PC-9 (cell line): ENCODE data around the gene LALBA. TPM values are rescaled to one million over a fixed set of nuclear protein-coding genes. Genes with fewer than 3 reads are reported as not detected.

ENCODE experiments used
- BruUV-seq: library from RNA; stranded (reverse); fragments of 400-500 nt; replicated peaks from 2 replicates; lab custom pipeline; 2021; lab: Mats Ljungman, UMichigan
- CTCF ChIA-PET: fragments of 300-600 bp; sonication (Branson Sonifier 250); formaldehyde crosslinking; loops from one replicate; lab custom pipeline; 2022; ENCODE audit warnings: antibody characterized with exemption; lab: Charles Lee
- POLR2A ChIA-PET: fragments of 300-600 bp; sonication (Branson Sonifier 250); formaldehyde crosslinking; loops from one replicate; lab custom pipeline; 2022; ENCODE audit warnings: antibody characterized with exemption; ENCODE audit not compliant: unreplicated experiment; lab: Charles Lee
- DNase-seq, 2 experiments: peaks; one replicate each; pipeline versions ENCODE4 v3.0.0 to v3.0.0-alpha.2; 2015 to 2022; ENCODE audit warnings: mixed read lengths in 1 of 2
- H2AFZ ChIP-seq: fragments of 200-600 bp; sonication (generic); 2 replicates; pipeline ENCODE4 v1.8.1; 2017; ENCODE audit warnings: antibody characterized with exemption
- H3F3A ChIP-seq: fragments of 200-600 bp; sonication (generic); 2 replicates; pipeline ENCODE4 v1.8.1; 2017; ENCODE audit warnings: antibody characterized with exemption, mild to moderate bottlenecking, low read depth; ENCODE audit not compliant: insufficient read depth
- H3K27ac ChIP-seq: fragments of 200-600 bp; sonication (generic); 2 replicates; pipeline ENCODE4 v1.6.1; 2016; ENCODE audit warnings: mixed run types
- H3K27me3 ChIP-seq: fragments of 200-600 bp; sonication (generic); 2 replicates; pipeline ENCODE4 v1.6.1; 2016; ENCODE audit warnings: low read depth, mixed run types; ENCODE audit not compliant: insufficient read depth
- H3K36me3 ChIP-seq: fragments of 200-600 bp; sonication (generic); 2 replicates; pipeline ENCODE4 v1.6.1; 2016; ENCODE audit warnings: low read depth, mixed run types
- H3K4me1 ChIP-seq: fragments of 200-600 bp; sonication (generic); replicated peaks from 2 replicates; pipeline ENCODE4 v1.6.1; 2016; ENCODE audit warnings: mixed run types; ENCODE audit not compliant: insufficient read depth
- H3K4me2 ChIP-seq: fragments of 200-600 bp; sonication (generic); 2 replicates; pipeline ENCODE4 v1.6.1; 2017; ENCODE audit warnings: mixed run types
- H3K4me3 ChIP-seq: fragments of 200-600 bp; sonication (generic); 2 replicates; pipeline ENCODE4 v1.6.1; 2016; ENCODE audit warnings: mixed run types
- H3K79me2 ChIP-seq: fragments of 200-600 bp; sonication (generic); 2 replicates; pipeline ENCODE4 v1.6.1; 2017; ENCODE audit warnings: low read depth, mixed run types
- H3K9me2 ChIP-seq: fragments of 200-600 bp; sonication (generic); 2 replicates; pipeline ENCODE4 v1.8.1; 2017; ENCODE audit warnings: mild to moderate bottlenecking; ENCODE audit not compliant: insufficient read depth
- H3K9me3 ChIP-seq: fragments of 200-600 bp; sonication (generic); 2 replicates; pipeline ENCODE4 v1.8.1; 2016; ENCODE audit warnings: low read depth; ENCODE audit not compliant: insufficient read depth
- H4K20me1 ChIP-seq: fragments of 200-600 bp; sonication (generic); 2 replicates; pipeline ENCODE4 v1.8.1; 2017; ENCODE audit not compliant: insufficient read depth
- EZH2 ChIP-seq: fragments of 200-600 bp; sonication (generic); IDR thresholded peaks from 2 replicates; pipeline ENCODE4 v1.8.0; 2017; ENCODE audit warnings: antibody characterized with exemption, low read depth
- intact Hi-C: fragments of 100-400 bp; cut with micrococcal nuclease; formaldehyde crosslinking; loops from one replicate; pipeline ENCODE4 v1.10.0; 2022; ENCODE audit not compliant: unreplicated experiment
- total RNA-seq: library from RNA; stranded (reverse); gene quantifications from 2 replicates; pipeline ENCODE4 v1.2.3, GENCODE V29; 2021
- TF ChIP-seq, protein P1 (sequence below): fragments of 200-600 bp; sonication (generic); conservative IDR thresholded peaks from 2 replicates; pipeline ENCODE4 v1.6.1; 2017; ENCODE audit warnings: mixed run types, antibody characterized with exemption, mild to moderate bottlenecking, moderate library complexity

Gene LALBA
- total RNA-seq, 1 experiment from 2014 or later, result not detected

DNA sequence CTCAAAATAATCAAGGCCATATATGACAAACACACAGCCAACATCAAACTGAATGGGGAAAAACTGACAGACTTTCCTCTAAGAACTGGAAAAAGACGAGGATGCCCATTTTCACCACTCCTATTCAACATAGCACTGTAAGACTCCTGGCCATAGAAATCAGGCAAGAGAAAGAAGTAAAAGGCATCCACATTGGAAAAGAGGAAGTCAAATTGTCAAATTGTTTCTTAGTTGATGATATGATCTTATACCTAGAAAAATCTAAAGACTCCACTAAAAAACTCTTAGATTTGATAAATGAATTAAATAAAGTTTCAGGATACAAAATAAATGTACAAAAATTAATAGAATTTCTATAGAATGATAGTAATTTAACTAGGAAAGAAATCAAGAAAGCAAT lies 33.2 kb downstream of the LALBA start:
- no peak overlapping the region for H2AFZ ChIP-seq
- TF ChIP-seq EZH2, result no peak
- TF ChIP-seq, protein P1, sequence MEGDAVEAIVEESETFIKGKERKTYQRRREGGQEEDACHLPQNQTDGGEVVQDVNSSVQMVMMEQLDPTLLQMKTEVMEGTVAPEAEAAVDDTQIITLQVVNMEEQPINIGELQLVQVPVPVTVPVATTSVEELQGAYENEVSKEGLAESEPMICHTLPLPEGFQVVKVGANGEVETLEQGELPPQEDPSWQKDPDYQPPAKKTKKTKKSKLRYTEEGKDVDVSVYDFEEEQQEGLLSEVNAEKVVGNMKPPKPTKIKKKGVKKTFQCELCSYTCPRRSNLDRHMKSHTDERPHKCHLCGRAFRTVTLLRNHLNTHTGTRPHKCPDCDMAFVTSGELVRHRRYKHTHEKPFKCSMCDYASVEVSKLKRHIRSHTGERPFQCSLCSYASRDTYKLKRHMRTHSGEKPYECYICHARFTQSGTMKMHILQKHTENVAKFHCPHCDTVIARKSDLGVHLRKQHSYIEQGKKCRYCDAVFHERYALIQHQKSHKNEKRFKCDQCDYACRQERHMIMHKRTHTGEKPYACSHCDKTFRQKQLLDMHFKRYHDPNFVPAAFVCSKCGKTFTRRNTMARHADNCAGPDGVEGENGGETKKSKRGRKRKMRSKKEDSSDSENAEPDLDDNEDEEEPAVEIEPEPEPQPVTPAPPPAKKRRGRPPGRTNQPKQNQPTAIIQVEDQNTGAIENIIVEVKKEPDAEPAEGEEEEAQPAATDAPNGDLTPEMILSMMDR, result no peak
- DNase-seq, result no peak
- H3K4me2 ChIP-seq, result no peak overlapping the region
- H3K27ac ChIP-seq, result no peak overlapping the region
- H3K4me3 ChIP-seq, result no peak overlapping the region
- H3K79me2 ChIP-seq, result no peaks in the 10 kb centered on the region
- ChIA-PET CTCF (no interaction called here), POLR2A (no interaction called here)
- H3K27me3 ChIP-seq, result peaks cover 2% of the 10 kb centered on the region; the same call in 1 of the 2 replicates
- intact Hi-C loops, result no loop called here
- no TSS peak for BruUV-seq
- H3K9me3 ChIP-seq, result 0 out of 2 replicates have a peak, but pooled peaks cover 3% of the 10 kb centered on the region
- H3F3A ChIP-seq, result no peaks in the 10 kb centered on the region
- H3K9me2 ChIP-seq, result no peaks in the 10 kb centered on the region
- H3K4me1 ChIP-seq, result peaks cover 17% of the 10 kb centered on the region; the same call in 1 of the 2 replicates
- H3K36me3 ChIP-seq, result no peaks in the 10 kb centered on the region
- no peaks in the 10 kb centered on the region for H4K20me1 ChIP-seq

DNA sequence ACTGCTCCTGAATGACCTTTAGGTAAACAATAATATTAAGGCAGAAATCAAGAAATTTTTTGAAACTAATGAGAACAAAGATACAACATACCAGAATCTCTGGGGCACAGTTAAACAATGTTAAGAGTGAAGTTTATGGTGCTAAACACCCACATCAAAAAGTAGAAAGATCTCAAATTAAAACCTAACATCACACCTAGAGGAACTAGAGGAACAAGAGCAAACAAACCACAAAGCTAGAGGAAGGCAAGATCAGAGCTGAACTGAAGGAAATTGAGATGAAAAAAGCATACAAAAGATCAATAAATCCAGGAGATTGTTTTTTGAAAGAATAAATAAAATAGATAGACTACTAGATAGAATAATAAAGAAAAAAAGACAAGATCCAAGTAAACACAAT lies 37.2 kb downstream of the LALBA start:
- no peak for DNase-seq
- Histone ChIP-seq H3K4me1 (no peaks in the 10 kb centered on the region), H3K27ac (no peak overlapping the region), H3K79me2 (no peaks in the 10 kb centered on the region), H4K20me1 (no peaks in the 10 kb centered on the region), H2AFZ (no peak overlapping the region), H3K36me3 (no peaks in the 10 kb centered on the region), H3F3A (no peaks in the 10 kb centered on the region), H3K9me3 (no peaks in the 10 kb centered on the region), H3K4me3 (no peak overlapping the region), H3K9me2 (no peaks in the 10 kb centered on the region), H3K27me3 (peaks cover 30% of the 10 kb centered on the region), H3K4me2 (no peak overlapping the region)
- ChIA-PET POLR2A (no interaction called here), CTCF (no interaction called here)
- TF ChIP-seq, protein P1, result no peak
- no peak for TF ChIP-seq EZH2
- intact Hi-C loops, result no loop called here
- BruUV-seq, result no TSS peak

DNA sequence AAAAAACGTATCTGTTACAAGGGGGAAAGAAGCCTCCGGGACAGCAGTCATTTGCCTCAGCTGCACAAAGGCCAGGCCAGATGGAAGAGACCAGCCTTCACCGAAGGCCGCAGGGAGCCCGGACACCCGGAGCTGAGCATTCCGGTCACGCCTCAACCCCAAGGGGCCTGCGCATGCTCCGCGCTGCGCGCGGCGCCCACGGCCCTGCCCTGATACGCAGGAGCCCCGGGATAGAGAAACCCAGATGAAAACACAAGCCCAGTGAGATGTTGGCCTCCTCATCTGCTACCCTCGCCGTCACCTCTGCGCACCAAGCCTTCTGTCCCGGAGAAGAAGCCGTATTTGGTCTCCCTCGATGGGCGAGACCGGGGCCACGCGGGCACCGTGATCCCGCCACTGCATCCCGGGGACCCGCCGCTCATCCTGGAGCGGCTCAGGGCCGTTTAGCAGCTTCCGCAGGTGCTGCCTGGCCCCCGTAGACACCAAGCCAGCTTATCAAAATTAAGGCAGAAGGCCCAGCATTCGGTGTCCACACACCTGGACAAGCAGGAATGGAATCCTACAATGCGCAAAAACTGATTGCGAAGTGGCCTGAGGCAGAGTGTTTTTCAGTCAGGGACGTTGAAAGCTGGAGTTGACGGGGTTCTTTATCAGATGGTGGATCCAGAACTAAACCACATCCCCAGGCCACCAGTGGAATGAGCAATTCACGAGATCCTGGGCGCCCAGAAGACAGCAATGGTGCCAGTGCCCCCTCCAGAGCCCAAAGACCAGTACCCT lies 41.8 kb downstream of the LALBA start:
- no peak overlapping the region for H2AFZ ChIP-seq
- no peaks in the 10 kb centered on the region for H3K4me1 ChIP-seq
- no peak overlapping the region for H3K4me2 ChIP-seq
- H3K9me3 ChIP-seq, result no peaks in the 10 kb centered on the region
- intact Hi-C loops, result no loop called here
- ChIA-PET CTCF (no interaction called here), POLR2A (interaction anchor here (0.5 kb wide), 1 partner anchor 371 kb away, joined by 8 read pairs; the partner anchor contains the start of gene ASB8)
- no peaks in the 10 kb centered on the region for H3K36me3 ChIP-seq
- no peaks in the 10 kb centered on the region for H3K79me2 ChIP-seq
- DNase-seq, result no peak
- no peak overlapping the region for H3K27ac ChIP-seq
- no peaks in the 10 kb centered on the region for H3K9me2 ChIP-seq
- no peaks in the 10 kb centered on the region for H4K20me1 ChIP-seq
- TF ChIP-seq, protein P1, result no peak
- TF ChIP-seq EZH2, result no peak
- no peak overlapping the region for H3K4me3 ChIP-seq
- no TSS peak for BruUV-seq
- H3F3A ChIP-seq, result no peaks in the 10 kb centered on the region
- H3K27me3 ChIP-seq, result peaks cover 30% of the 10 kb centered on the region
